Endothelial cell of umbilical vein (primary cell): Measurements from ENCODE around the gene SCAPER. TPM values are rescaled to one million over a fixed set of nuclear protein-coding genes. Genes with fewer than 3 reads are reported as not detected.
"Not testable (repeated sequence)": the region's sequence is repeated elsewhere in the genome, so short reads cannot be mapped to it uniquely, and the experiment has no call there.

Experiments used
- BruUV-seq: library from RNA; stranded (reverse); fragments of 400-500 nt; replicated peaks from 2 replicates; lab custom pipeline; 2021; lab: Mats Ljungman, UMichigan
- CTCF ChIA-PET: fragments of 300-600, 350-600 bp; sonication (Branson Sonifier 250); formaldehyde crosslinking; loops from one replicate; lab custom pipeline; 2021; ENCODE audit warnings: antibody characterized with exemption, inconsistent platforms; lab: Charles Lee
- POLR2A ChIA-PET: fragments of 300-600, 350-600 bp; sonication (Branson Sonifier 250); formaldehyde crosslinking; loops from one replicate; lab custom pipeline; 2021; ENCODE audit warnings: antibody characterized with exemption, inconsistent platforms; lab: Charles Lee
- DNase-seq: peaks from one replicate; pipeline ENCODE4 v3.0.0-alpha.2; 2011; ENCODE audit warnings: low read depth, low spot score
- FAIRE-seq: peaks from 2 replicates; lab custom pipeline; 2011; peaks lifted over from hg19 to GRCh38; lab: Jason Lieb, UNC
- H2AFZ ChIP-seq: 2 replicates; pipeline ENCODE4 v1.6.0; 2012; ENCODE audit warnings: low read depth, low read length, control low read depth, inconsistent platforms
- H3K27ac ChIP-seq: 2 replicates; pipeline ENCODE4 v1.5.1; 2011; ENCODE audit warnings: low read depth, mild to moderate bottlenecking, control low read depth, low read length, moderate library complexity; ENCODE audit not compliant: insufficient read depth
- H3K27me3 ChIP-seq, 2 experiments: 2 replicates each; pipeline versions ENCODE4 v1.6.0 to v1.6.1; 2011; ENCODE audit warnings: low read length in 2 of 2, mixed read lengths in 1 of 2; ENCODE audit not compliant: control insufficient read depth in 2 of 2, insufficient read depth in 2 of 2
- H3K36me3 ChIP-seq, 2 experiments: 2 replicates in 1 of 2; 3 replicates in 1 of 2; pipeline ENCODE4 v1.5.1; 2011; ENCODE audit warnings: low read length in 2 of 2, mild to moderate bottlenecking in 1 of 2, moderate library complexity in 1 of 2; ENCODE audit not compliant: control insufficient read depth in 2 of 2, insufficient read depth in 2 of 2; ENCODE audit errors: extremely low read depth in 1 of 2
- H3K4me1 ChIP-seq: 3 replicates; pipeline ENCODE4 v1.5.1; 2011; ENCODE audit warnings: mild to moderate bottlenecking, low read length; ENCODE audit not compliant: control insufficient read depth, insufficient read depth; ENCODE audit errors: extremely low read depth
- H3K4me2 ChIP-seq: 2 replicates; pipeline ENCODE4 v1.6.1; 2011; ENCODE audit warnings: low read length, control low read depth, mixed read lengths; ENCODE audit not compliant: insufficient read depth
- H3K4me3 ChIP-seq, 3 experiments: fragments of 200-600 bp in 1 of 3; sonication (generic), shearing (Covaris generic) in 1 of 3; replicated peaks in 1 of 3; 2 replicates each; pipeline ENCODE4 v1.5.1; 2011 to 2016; ENCODE audit warnings: control low read depth in 3 of 3, low read length in 3 of 3, mild to moderate bottlenecking in 2 of 3, inconsistent platforms in 1 of 3, low read depth in 1 of 3, moderate library complexity in 1 of 3; ENCODE audit not compliant: insufficient read depth in 1 of 3
- H3K79me2 ChIP-seq: 2 replicates; pipeline ENCODE4 v1.6.0; 2012; ENCODE audit warnings: low read length, inconsistent platforms; ENCODE audit not compliant: control insufficient read depth, insufficient read depth
- H3K9ac ChIP-seq: replicated peaks from 2 replicates; pipeline ENCODE3; 2011; ENCODE audit warnings: low read length, control low read depth; ENCODE audit not compliant: insufficient read depth; ENCODE audit errors: extremely low read depth
- H3K9me1 ChIP-seq: replicated peaks from 3 replicates; pipeline ENCODE4 v1.6.0; 2011; ENCODE audit warnings: mild to moderate bottlenecking, low read length; ENCODE audit not compliant: control insufficient read depth, insufficient read depth; ENCODE audit errors: extremely low read depth
- H3K9me3 ChIP-seq: replicated peaks from 2 replicates; pipeline ENCODE4 v1.5.1; 2012; ENCODE audit warnings: low read length, inconsistent platforms; ENCODE audit not compliant: control insufficient read depth, insufficient read depth
- H4K20me1 ChIP-seq: replicated peaks from 2 replicates; pipeline ENCODE3; 2011; ENCODE audit warnings: mild to moderate bottlenecking, low read length; ENCODE audit not compliant: control insufficient read depth, insufficient read depth; ENCODE audit errors: extremely low read depth
- EZH2 ChIP-seq: IDR thresholded peaks from 2 replicates; pipeline ENCODE4 v1.6.1; 2012; ENCODE audit warnings: borderline replicate concordance, low read depth, mild to moderate bottlenecking, moderate library complexity, low read length, inconsistent platforms; ENCODE audit not compliant: severe bottlenecking
- FOS ChIP-seq: IDR thresholded peaks from 2 replicates; pipeline ENCODE4 v1.6.1; 2011; ENCODE audit warnings: mild to moderate bottlenecking, low read length, moderate library complexity, borderline replicate concordance; ENCODE audit not compliant: insufficient read depth
- GATA2 ChIP-seq: IDR thresholded peaks from 2 replicates; pipeline ENCODE4 v1.7.0; 2011; ENCODE audit warnings: low read depth, mild to moderate bottlenecking, moderate library complexity, mixed read lengths, low read length; ENCODE audit not compliant: insufficient read length, insufficient read depth
- JUN ChIP-seq: IDR thresholded peaks from 2 replicates; pipeline ENCODE4 v1.6.1; 2011; ENCODE audit warnings: borderline replicate concordance, low read depth; ENCODE audit not compliant: insufficient read length, insufficient read depth
- MYC ChIP-seq: IDR thresholded peaks from one replicate; pipeline ENCODE4 v1.6.1; 2011; ENCODE audit warnings: mild to moderate bottlenecking, low read depth, low read length
- POLR2A ChIP-seq: IDR thresholded peaks from 2 replicates; pipeline ENCODE4 v1.6.1; 2012; ENCODE audit warnings: low read depth, mild to moderate bottlenecking, control low read depth, low read length
- POLR2AphosphoS5 ChIP-seq: IDR thresholded peaks from 2 replicates; pipeline ENCODE4 v1.6.1; 2012; ENCODE audit warnings: low read depth, mild to moderate bottlenecking, control low read depth, low read length, moderate library complexity; ENCODE audit not compliant: insufficient read depth
- dilution Hi-C: fragments of 300-500 bp; cut with MboI; formaldehyde crosslinking; loops from one replicate; pipeline ENCODE4 v1.15.0; 2019; ENCODE audit warnings: low sequenced_read_pairs; ENCODE audit not compliant: extremely low pct_ligation_motif_present
- intact Hi-C: fragments of 100-400 bp; cut with micrococcal nuclease; formaldehyde crosslinking; loops from one replicate; pipeline ENCODE4 v1.10.0; 2022
- polyA plus RNA-seq, 4 experiments: library from polyadenylated mRNA; depleted of rRNA in 3 of 4; stranded (reverse) in 3 of 4; unstranded in 1 of 4; fragments of >200 nt; gene quantifications; 2 replicates each; pipeline versions ENCODE4 v1.2.1 to v1.2.3, GENCODE V29; 2011 to 2012; ENCODE audit warnings: missing spikeins in 1 of 4
- total RNA-seq: library from RNA; stranded (reverse); gene quantifications from 2 replicates; pipeline ENCODE4 v1.2.3, GENCODE V29; 2021
- TF ChIP-seq, protein P1 (sequence below), 2 donors: IDR thresholded peaks; 1 replicate in 1 of 2; 2 replicates in 1 of 2; pipeline ENCODE4 v1.5.1; 2011; ENCODE audit warnings: low read length in 2 of 2, mild to moderate bottlenecking in 2 of 2, moderate library complexity in 2 of 2, control low read depth in 1 of 2, inconsistent platforms in 1 of 2, low read depth in 1 of 2; ENCODE audit not compliant: insufficient read depth in 1 of 2; ENCODE audit errors: extremely low read depth in 1 of 2
- TF ChIP-seq, protein P2 (sequence below): IDR thresholded peaks from 2 replicates; pipeline ENCODE4 v1.6.1; 2011; ENCODE audit not compliant: insufficient read depth, insufficient read length

The SCAPER gene
- total and polyA plus RNA-seq, 2 donors (not counting 3 experiments of a cell fraction or from before 2014, with no cell fraction given), result 2.7 to 12.7 TPM

DNA sequence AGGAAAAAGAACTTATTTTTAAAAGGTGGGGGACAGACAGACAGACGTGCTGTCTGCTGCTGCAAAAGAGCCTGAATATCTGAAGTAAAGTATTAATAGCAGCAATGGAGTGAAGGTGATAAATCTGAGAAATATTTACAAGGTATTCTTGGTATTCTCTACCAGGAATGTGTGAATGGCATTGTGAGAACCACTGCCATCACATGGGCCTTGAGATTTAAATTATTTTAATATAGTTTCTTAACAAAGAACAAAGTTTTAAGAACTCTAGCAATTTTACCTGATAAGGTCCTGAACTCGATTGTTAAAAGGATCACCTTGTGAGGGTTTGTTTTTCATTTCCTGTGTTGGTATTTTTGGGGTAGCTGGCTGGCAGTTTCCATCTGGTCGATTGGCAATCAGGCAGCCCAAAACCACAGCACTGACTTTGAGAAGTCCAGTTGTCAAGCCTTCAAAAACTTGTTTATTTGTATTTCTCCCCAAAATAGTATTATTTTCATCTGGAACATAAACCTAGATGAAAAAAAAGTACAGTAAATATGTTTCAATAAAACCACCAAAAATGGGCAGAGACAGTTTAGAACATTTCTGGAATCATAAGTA is 471.2 kb downstream of the SCAPER start:
- intact Hi-C loops, result no loop called here
- no peak for FAIRE-seq
- ChIA-PET CTCF (interaction anchor here (1.0 kb wide), 1 partner anchor 18 kb away, joined by 3 read pairs; no protein-coding TSS in a partner anchor), POLR2A (no interaction called here)
- no peak for TF ChIP-seq JUN
- no peak for TF ChIP-seq GATA2
- TF ChIP-seq, protein P1, sequence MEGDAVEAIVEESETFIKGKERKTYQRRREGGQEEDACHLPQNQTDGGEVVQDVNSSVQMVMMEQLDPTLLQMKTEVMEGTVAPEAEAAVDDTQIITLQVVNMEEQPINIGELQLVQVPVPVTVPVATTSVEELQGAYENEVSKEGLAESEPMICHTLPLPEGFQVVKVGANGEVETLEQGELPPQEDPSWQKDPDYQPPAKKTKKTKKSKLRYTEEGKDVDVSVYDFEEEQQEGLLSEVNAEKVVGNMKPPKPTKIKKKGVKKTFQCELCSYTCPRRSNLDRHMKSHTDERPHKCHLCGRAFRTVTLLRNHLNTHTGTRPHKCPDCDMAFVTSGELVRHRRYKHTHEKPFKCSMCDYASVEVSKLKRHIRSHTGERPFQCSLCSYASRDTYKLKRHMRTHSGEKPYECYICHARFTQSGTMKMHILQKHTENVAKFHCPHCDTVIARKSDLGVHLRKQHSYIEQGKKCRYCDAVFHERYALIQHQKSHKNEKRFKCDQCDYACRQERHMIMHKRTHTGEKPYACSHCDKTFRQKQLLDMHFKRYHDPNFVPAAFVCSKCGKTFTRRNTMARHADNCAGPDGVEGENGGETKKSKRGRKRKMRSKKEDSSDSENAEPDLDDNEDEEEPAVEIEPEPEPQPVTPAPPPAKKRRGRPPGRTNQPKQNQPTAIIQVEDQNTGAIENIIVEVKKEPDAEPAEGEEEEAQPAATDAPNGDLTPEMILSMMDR (IDR thresholded peaks at IDR 0.05; ENCODE audit: extremely low read depth in 1 of 2, insufficient read depth in 1 of 2, low read depth in 1 of 2, low read length in 2 of 2), result no peak
- no peak for TF ChIP-seq POLR2A
- TF ChIP-seq POLR2AphosphoS5, result no peak
- no peak for TF ChIP-seq FOS
- TF ChIP-seq, protein P2, sequence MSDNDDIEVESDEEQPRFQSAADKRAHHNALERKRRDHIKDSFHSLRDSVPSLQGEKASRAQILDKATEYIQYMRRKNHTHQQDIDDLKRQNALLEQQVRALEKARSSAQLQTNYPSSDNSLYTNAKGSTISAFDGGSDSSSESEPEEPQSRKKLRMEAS, result no peak
- TF ChIP-seq MYC, result no peak
- TF ChIP-seq EZH2, result no peak
- Histone ChIP-seq H3K9me1 (no peaks in the 10 kb centered on the region), H4K20me1 (no peaks in the 10 kb centered on the region), H3K27ac (no peak overlapping the region), H3K9ac (no peak overlapping the region), H3K27me3 (no peaks in the 10 kb centered on the region), H3K79me2 (no peaks in the 10 kb centered on the region), H3K4me3 (no peak overlapping the region), H3K4me2 (no peak overlapping the region), H2AFZ (no peak overlapping the region), H3K36me3 (no peaks in the 10 kb centered on the region), H3K4me1 (no peaks in the 10 kb centered on the region), H3K9me3 (no peaks in the 10 kb centered on the region)
- DNase-seq, result no peak
- dilution Hi-C loops, result no loop called here
- BruUV-seq, result no TSS peak

DNA sequence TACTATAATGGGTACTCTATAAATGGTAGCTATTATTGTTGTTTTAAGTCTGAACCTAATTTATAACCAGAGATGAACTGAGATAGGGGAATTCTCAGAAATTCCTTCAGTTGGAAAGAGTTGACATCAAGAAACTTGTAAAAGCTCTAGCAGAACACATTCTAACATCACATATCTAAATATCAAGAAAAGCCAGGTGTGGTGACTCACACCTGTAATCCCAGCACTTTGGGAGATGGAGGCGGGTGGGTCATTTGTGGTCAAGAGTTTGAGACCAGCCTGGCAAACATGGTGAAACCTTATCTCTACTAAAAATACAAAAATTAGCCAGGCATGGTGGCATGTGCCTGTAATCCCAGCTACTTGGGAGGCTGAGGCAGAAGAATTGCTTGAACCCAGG is 472.1 kb downstream of the SCAPER start:
- H2AFZ ChIP-seq, H3K4me3 ChIP-seq, CTCF ChIA-PET, POLR2A ChIA-PET, H3K36me3 ChIP-seq, H3K4me1 ChIP-seq, H3K27me3 ChIP-seq, H3K9ac ChIP-seq, DNase-seq, H3K9me3 ChIP-seq, H3K9me1 ChIP-seq, H4K20me1 ChIP-seq, dilution Hi-C loops, FAIRE-seq, intact Hi-C loops, BruUV-seq, H3K4me2 ChIP-seq, H3K79me2 ChIP-seq, H3K27ac ChIP-seq: not testable (repeated sequence)
